GM23338 (cell line): Measurements from ENCODE around the gene BMP8B.

Experiments
- CREB1 ChIP-seq: fragments of 250-450 bp; sonication (Bioruptor Pico); IDR thresholded peaks from 2 replicates; pipeline ENCODE4 v1.5.0; 2020; ENCODE audit warnings: low read depth, mild to moderate bottlenecking, moderate library complexity
- CTCF ChIP-seq, 2 experiments: fragments of 200-600 bp in 1 of 2; sonication (generic) in 1 of 2; conservative IDR thresholded peaks; 2 replicates each; pipeline versions ENCODE4 v1.5.1 to v1.6.1; 2016 to 2017; ENCODE audit warnings: antibody characterized with exemption in 2 of 2, low read depth in 2 of 2, mild to moderate bottlenecking in 2 of 2, moderate library complexity in 1 of 2
- ETS1 ChIP-seq: IDR thresholded peaks from 2 replicates; pipeline ENCODE4 v1.6.1; 2016; ENCODE audit warnings: antibody characterized with exemption
- EZH2 ChIP-seq: fragments of 200-600 bp; sonication (generic); IDR thresholded peaks from one replicate; pipeline ENCODE4 v1.8.0; 2017; ENCODE audit warnings: antibody characterized with exemption, mild to moderate bottlenecking, low read depth; ENCODE audit not compliant: unreplicated experiment
- EZH2phosphoT487 ChIP-seq: fragments of 200-600 bp; sonication (generic); IDR thresholded peaks from one replicate; pipeline ENCODE4 v1.8.1; 2018; ENCODE audit warnings: antibody characterized with exemption; ENCODE audit not compliant: unreplicated experiment
- JUNB ChIP-seq: IDR thresholded peaks from one replicate; pipeline ENCODE4 v1.6.1; 2016; ENCODE audit warnings: antibody characterized with exemption; ENCODE audit not compliant: unreplicated experiment
- NANOG ChIP-seq: IDR thresholded peaks from 2 replicates; pipeline ENCODE4 v1.6.1; 2016; ENCODE audit warnings: antibody characterized with exemption, borderline replicate concordance
- POLR2AphosphoS5 ChIP-seq: IDR thresholded peaks from 2 replicates; pipeline ENCODE4 v1.6.1; 2016; ENCODE audit warnings: antibody characterized with exemption, low read depth
- REST ChIP-seq: IDR thresholded peaks from one replicate; pipeline ENCODE4 v1.6.1; 2018; ENCODE audit warnings: antibody characterized with exemption; ENCODE audit not compliant: unreplicated experiment
- STAT1 ChIP-seq: IDR thresholded peaks from one replicate; pipeline ENCODE4 v1.6.1; 2016; ENCODE audit warnings: antibody characterized with exemption; ENCODE audit not compliant: unreplicated experiment
- ZNF114 ChIP-seq: fragments of 250-450 bp; sonication (Bioruptor Pico); IDR thresholded peaks from 2 replicates; pipeline ENCODE4 v1.5.0; 2020; ENCODE audit warnings: mild to moderate bottlenecking, moderate library complexity
- ZNF331 ChIP-seq: fragments of 250-450 bp; sonication (Bioruptor Pico); IDR thresholded peaks from 2 replicates; pipeline ENCODE4 v1.5.0; 2020; ENCODE audit warnings: low read depth, mild to moderate bottlenecking, moderate library complexity
- ZNF462 ChIP-seq: fragments of 250-450 bp; sonication (Bioruptor Pico); IDR thresholded peaks from 2 replicates; pipeline ENCODE4 v1.5.0; 2020; ENCODE audit warnings: mild to moderate bottlenecking, moderate library complexity

- no peak for TF ChIP-seq CTCF (conservative IDR thresholded peaks at IDR 0.05; ENCODE audit: low read depth in 2 of 2)
- no peak for TF ChIP-seq POLR2AphosphoS5
- no peak for TF ChIP-seq CREB1 (CRISPR knock-in tag)
- no peak for TF ChIP-seq REST
- TF ChIP-seq JUNB: no peak
- TF ChIP-seq EZH2phosphoT487: no peak
- TF ChIP-seq NANOG: no peak
- TF ChIP-seq EZH2: no peak
- TF ChIP-seq ZNF331 (CRISPR knock-in tag): no peak
- no peak for TF ChIP-seq ZNF462
- no peak for TF ChIP-seq STAT1
- no peak for TF ChIP-seq ETS1
- TF ChIP-seq ZNF114: no peak
Measured at GRCh38 chr1:39745016-39745670, 43.5 kb downstream of the BMP8B start.
